Measurements from ENCODE around the gene NKRF.

Gene NKRF

GRCh38 chrX:119614776-119615175 lies 8.6 kb upstream of the NKRF start:
- no peak for DNase-seq (ENCODE audit: low read depth in 2 of 2)

GRCh38 chrX:119607018-119607389 lies 780 bp upstream of the NKRF start:
- DNase-seq (ENCODE audit: low read depth in 2 of 2) = no peak

- DNase-seq (ENCODE audit: low read depth in 2 of 2) = peak; percentile 22 to 42
Observed at GRCh38 chrX:119605464-119606279, 552 bp downstream of the NKRF start.

- DNase-seq (ENCODE audit: low read depth in 2 of 2) = no peak
Observed at GRCh38 chrX:119604766-119605463, 1.3 kb downstream of the NKRF start.

GRCh38 chrX:119602701-119603255 lies 3.4 kb downstream of the NKRF start:
- DNase-seq (ENCODE audit: low read depth in 2 of 2) = no peak

GRCh38 chrX:119589810-119590209 lies 16.4 kb downstream of the NKRF start:
- DNase-seq (ENCODE audit: low read depth in 2 of 2) = no peak

GRCh38 chrX:119583431-119584059 lies 22.7 kb downstream of the NKRF start:
- DNase-seq (ENCODE audit: low read depth in 2 of 2) = no peak

- no peak for DNase-seq (ENCODE audit: low read depth in 2 of 2)
Observed at GRCh38 chrX:119579414-119579813, 26.8 kb downstream of the NKRF start.

- peak; percentile 81 to 83 for DNase-seq (ENCODE audit: low read depth in 2 of 2)
Observed at GRCh38 chrX:119574394-119575266, 31.6 kb downstream of the NKRF start, which contains the start of gene UBE2A. Gene UBE2A, plus strand, starts transcription at chrX:119574563. Its CDS starts 149 bp downstream, at chrX:119574712.

GRCh38 chrX:119573840-119574393 lies 32.3 kb downstream of the NKRF start:
- DNase-seq (ENCODE audit: low read depth in 2 of 2) = no peak

- no peak for DNase-seq (ENCODE audit: low read depth in 2 of 2)
Observed at GRCh38 chrX:119573222-119573621, 33.0 kb downstream of the NKRF start.

GRCh38 chrX:119570351-119570835 lies 35.8 kb downstream of the NKRF start:
- no peak for DNase-seq (ENCODE audit: low read depth in 2 of 2)

- peak; percentile 71 to 74 for DNase-seq (ENCODE audit: low read depth in 2 of 2)
Observed at GRCh38 chrX:119565107-119565663, 41.0 kb downstream of the NKRF start, which contains the start of gene STEEP1. Gene STEEP1, minus strand, starts transcription at chrX:119565409. Its CDS starts 54 bp downstream, at chrX:119565355.

GRCh38 chrX:119552508-119552907 lies 53.7 kb downstream of the NKRF start:
- no peak for DNase-seq (ENCODE audit: low read depth in 2 of 2)

GRCh38 chrX:119549327-119550016 lies 56.8 kb downstream of the NKRF start:
- no peak for DNase-seq (ENCODE audit: low read depth in 2 of 2)

GRCh38 chrX:119541188-119541587 lies 65.0 kb downstream of the NKRF start:
- no peak for DNase-seq (ENCODE audit: low read depth in 2 of 2)

- no peak for DNase-seq (ENCODE audit: low read depth in 2 of 2)
Observed at GRCh38 chrX:119539872-119540271, 66.4 kb downstream of the NKRF start.

All from stimulated activated CD4-positive, alpha-beta T cell treated with anti-CD3 and anti-CD28 coated beads, Interleukin-1b, Interleukin-23, amount 100 ng/mL, for 4 hours (primary cell).